HG03045 (cell line): ENCODE measurements around the gene CTRL.
"Not testable (repeated sequence)": the region's sequence is repeated elsewhere in the genome, so short reads cannot be mapped to it uniquely, and the experiment has no call there.

ENCODE experiments used
- ATAC-seq: cut with Tn5 transposase; IDR thresholded peaks from one replicate; pipeline ENCODE4 v1.9.1; 2021; ENCODE audit warnings: mild to moderate bottlenecking, moderate library complexity; ENCODE audit not compliant: unreplicated experiment

CTRL gene

DNA sequence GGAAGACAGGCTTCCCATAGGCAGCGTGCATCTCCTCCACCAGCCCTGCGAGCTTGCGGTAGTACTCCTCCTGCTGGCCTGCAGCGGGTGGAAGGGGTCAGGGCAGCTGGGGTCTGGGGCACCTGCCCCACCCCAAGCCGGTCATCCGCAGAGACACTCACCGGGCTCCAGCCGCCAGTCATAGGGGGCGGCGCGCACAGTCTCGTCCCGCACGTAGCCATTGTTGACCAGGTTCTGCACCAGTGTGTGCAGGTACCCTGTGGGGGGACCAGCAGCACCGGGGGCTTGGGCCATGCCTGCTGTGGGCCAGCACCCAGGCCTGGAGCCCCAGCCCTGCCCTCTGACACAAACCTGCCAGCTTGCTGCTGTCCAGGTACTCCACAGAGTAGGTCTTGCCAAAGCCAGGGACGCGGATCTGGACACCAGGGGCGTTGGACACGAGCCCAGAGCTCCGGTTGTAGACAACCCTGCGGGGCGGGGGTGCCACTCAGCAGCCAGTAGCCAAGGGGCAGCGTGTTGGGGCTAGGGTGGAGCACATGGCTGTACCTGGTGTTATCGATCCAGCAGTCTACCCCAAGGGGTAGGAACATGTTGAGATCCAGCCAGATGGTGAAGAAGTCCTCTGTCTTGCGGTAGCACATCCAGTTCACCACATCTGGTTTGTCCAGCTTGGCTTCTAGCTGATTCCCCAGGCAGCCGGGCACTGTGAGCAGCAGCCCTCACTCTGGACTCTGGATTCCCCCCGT lies 11.0 kb upstream of the CTRL start:
- no peak for ATAC-seq

DNA sequence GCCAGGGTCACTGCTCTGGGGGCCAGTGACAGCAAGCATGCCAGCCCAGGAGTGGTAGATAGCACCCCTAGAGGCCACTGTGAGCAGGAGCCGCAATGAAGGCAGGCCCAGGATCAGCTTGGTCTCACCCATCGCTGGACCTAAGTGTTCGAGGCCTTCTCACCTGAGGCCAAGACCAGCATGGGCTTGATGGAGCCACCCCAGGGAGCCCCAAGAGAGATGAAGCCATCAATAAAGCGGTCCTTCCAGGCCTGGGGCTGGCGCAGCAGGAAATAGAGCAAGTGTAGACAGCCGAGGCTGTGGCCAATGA lies 10.5 kb upstream of the CTRL start:
- no peak for ATAC-seq

DNA sequence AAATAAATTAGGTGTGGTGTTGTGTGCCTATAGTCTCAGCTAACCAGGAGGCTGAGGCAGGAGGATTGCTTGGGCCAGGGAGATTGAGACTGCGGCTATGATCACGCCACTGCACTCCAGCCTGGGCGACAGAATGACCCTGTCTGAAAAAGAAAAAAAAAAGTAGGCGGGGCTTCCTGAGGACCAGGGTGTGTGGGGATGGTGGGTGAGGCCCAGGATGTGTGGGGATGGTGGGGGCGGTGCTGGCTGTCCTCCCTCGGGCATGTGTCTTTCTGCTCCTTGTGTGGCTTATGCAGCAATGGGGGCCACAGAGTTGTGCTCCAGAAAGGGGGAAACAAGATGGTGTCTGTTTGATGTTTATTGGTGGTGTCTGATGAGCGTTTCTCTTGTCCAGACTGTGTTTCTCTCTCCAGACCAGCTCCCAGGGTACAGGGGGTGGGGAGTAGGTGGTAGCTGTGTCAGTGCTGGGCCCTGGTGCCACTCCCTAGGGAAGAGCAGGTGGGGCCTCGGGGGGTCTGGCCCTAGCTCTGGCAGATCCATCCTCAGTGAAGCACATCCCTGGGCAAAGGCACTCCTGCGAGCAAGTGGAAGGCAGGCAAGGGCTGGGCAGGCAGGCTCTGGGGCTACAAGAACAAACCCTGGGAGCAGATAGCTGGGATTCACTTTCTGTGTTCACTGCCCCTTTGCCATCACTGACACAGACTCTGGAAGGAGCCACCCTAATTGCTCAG lies 10.0 kb upstream of the CTRL start:
- ATAC-seq = no peak

DNA sequence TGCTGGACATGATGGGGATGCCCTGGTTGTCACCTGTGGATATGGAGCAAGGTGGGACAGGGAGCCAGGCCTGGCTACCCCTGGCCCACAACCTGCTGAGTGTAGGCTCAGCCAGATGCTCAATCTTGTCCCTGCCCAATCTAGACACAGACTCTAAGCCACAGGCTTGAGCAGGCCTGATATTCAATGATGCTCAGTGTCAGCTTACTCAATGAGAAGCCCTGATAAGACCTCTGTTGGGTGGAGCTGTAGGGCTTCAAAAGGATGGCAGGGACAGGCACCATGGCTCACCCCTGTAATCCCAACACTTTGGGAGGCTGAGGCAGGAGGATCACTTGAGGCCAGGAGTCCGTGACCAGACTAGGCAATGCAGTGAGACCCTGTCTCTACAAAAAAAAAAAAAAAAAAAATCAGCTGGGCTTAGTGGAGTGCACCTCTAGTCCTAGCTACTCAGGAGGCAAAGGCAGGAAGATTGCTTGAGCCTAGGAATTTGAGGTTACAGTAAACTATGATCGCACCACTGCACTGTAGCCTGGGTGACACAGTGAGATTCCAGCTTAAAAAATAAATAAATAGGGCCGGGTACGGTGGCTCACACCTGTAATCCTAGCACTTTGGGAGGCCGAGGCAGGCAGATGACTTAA lies 8.9 kb upstream of the CTRL start:
- ATAC-seq = no peak

DNA sequence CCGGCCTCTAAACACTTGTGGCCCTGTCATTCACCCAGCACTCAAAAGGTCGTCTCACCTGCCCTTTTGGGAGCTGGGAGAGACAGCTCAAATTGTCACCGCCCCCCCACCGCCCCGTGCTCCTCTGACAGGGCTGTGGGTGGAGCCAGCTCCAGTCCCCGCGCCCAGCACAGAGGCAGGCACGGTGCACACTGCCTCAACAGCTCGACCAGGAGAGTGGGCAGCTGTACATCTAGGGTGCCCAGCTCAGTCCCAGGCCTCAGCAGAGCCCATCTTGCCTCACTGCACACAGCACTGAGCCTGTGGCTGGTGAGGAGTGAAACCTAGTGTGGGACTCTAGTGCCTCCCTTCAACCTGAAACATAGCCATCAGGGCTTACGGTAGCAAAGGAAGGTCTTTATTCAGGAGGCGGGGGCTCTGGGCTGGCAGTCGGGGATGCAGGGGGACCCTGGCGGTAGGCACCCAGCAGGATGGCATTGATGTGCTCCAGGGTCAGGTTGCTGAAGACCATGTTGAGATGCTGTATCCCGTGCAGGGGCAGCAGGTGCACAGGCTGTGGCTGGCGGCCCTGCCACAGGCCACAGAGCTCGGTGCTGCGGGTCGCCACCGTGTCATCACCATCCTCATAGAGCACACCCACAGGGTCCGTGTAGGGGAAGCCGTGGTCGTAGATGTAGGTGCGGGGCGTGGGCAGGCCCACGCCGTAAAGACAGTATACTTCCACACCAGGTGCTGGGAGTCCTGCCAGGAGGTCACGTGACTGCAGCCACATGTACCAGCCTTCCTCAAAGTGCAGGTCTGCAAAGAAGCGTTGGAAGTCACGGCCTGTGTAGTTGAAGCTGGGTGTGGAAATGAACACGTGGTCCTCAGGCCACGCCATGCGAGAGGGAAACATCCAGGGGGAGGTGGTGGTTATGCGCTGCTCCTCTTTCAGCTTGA lies 8.1 kb upstream of the CTRL start:
- no peak for ATAC-seq

- ATAC-seq = not testable (repeated sequence)
Observed at GRCh38 chr16:67937713-67938112, 6.1 kb upstream of the CTRL start.

DNA sequence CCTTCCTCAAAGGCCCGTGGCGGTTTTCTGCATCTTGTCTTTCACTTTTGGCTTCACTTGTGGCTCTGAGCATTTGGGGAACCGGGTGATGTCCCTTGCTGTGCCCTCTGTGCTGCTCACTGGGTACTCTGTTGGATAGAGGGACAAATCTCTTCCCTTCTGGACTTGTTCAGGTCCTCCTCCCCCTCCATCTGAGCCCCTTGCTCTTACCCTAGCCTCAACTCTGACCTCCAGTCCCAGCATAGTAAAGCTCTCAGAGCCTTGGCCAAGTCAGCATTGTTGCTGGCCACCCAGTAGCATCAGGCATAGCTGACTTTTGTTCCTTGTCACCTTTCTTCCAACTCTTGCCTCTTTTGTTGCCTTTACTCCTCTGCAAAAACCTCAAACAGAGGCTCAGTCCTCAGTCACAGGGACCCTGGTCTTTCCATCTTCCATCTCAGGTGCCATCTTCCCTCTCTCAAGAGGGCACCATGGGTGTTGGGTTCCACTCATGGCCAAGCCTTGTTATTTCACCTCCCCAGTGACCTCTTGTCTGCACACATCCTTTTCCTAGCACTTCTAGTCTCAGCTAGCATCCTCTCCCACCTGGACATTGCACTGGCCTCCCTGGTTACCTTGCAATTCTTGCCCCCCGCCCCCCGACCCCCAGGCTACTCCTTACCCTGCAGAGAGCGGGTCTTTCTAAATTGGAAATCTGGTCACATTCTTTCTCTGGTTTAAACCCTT lies 5.4 kb upstream of the CTRL start:
- ATAC-seq = peak; percentile 39

DNA sequence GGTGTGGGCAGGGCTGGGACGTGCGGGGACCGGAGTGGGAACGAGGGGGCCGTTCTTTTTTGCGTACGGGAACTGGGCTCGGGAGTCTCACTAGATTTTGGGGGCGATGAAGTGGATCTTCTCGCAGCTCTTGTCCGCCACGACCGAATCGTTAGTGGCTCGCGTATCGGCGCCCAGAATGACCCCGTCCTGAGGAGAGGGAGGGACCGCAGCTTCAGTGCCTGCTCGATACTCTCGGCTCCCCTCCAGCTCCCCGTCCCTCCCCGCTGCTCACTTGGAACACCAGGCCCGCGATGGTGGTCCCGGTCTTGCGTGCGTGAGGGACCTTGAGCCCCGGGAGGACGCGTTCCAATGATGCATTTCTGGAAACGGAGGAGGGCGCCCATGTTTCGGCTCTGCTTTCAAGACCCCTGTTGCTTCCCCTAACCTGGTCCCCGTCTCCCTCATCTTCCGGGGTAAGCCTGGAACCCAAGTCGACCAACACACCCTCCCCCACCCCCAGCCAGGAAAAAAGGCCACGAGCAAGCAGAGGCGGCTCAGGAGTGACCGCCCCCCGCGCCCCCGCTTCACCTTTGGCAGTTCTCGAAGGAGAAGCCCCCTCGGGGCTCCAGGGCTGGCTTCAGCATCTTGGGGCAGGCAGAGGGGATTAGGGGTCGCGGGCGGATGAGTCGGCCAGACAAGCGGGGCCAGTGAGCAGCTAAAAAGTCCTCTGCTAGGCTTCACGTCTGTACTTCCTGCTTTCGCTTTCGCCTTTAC lies 4.6 kb upstream of the CTRL start, which contains the start of gene PSMB10:
PSMB10 (minus strand) TSS at position 727 of the 756 bp plus-strand sequence; CDS start at position 626, 101 bp downstream.
- ATAC-seq = no peak

- peak; percentile 92 for ATAC-seq
Observed at GRCh38 chr16:67935402-67936123, 3.9 kb upstream of the CTRL start.

DNA sequence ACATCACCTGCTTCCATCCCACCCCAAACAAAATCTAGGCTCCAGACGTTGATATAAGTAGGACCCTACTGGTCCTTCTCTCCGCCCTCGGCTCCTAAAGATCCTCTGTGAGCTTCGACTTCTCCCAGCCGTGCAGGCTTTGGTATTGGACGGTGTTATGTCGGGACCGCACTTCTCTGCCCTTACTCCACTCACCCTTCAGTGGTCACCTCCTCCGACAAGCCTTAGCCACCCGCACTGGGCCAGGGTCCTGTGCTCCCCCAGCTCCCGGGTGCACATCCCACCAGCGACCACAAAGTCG lies 3.4 kb upstream of the CTRL start:
- peak; percentile 8 for ATAC-seq

DNA sequence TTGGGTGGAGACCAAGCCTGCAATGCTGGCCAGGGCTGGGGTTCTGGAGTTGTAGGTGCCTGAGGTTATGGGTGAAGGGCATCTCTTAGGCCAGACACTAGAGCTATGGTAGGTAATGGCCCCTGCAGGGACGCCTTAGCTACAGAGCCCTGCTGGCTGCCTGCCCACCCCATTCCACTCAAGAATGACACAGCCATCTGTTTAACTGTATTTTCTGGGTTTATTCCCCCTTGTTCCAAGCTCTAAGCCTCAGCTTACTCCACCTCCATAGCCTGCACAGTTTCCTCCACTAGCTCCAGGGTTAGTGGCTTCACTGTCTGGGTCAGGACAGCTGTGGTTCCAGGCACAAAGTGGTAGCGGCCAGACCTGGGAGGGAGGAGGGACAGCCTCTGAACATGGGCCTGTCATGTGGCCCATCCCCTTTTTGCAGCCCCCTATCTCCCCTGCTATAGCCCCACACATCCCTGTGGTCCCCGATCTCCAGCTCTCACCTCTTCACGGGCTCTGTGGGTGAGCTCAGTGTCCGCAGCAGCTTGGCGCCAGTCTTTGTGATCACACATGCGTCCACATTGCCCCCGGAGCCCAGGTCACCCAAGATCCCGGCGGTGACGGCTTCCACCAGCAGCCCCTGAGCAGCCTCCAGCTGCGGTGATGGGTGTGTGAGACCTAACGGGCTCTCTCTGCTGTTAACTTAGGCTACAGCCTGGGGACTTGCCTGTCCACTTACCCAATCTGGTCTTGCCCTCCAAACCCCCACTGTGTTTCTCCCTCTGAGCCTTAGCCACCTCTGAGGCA lies 2.8 kb upstream of the CTRL start:
- no peak for ATAC-seq

DNA sequence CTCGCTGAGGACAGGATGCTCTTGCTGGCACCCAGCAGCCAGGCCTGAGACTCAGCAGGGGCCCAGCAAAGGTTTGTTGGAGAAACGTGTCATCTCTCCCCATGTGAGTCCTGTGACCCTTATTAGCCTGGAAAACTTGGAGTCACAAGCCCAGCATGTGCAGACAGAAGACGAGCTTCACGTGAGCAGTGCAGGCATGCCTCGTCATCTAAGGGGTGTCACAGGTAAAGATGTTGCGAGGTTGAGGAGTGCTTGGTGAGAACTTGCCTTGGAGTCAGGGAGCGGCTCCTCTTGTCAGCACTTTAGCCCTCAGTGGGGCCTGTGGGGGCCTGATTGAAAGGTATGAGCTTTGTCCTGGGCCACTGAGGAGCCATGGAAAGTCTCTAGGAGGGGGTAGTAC lies 2.1 kb upstream of the CTRL start:
- no peak for ATAC-seq

- no peak for ATAC-seq
Observed at GRCh38 chr16:67932462-67932840, 789 bp upstream of the CTRL start.

- ATAC-seq = no peak
Observed at GRCh38 chr16:67930678-67931211, 917 bp downstream of the CTRL start.

DNA sequence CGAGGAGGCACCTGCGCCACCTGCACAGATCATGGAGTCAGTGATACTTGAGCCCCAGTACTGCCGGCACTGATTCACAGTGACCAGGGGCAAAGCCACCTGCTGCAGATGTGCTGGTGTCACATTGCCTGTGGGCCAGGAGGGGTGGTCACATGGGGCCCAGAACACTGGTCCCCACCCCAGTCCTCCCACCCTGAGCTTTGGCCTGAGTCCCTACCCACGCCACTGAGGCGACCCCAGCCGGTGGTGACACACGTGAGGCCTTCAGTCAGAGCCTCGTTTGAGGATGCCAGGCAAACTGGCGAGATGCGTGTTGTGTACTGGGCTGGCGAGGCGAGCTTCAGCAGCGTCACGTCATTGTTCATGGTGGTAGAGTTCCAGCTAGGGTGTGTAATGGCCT lies 1.5 kb downstream of the CTRL start:
- ATAC-seq = no peak

- ATAC-seq = no peak
Observed at GRCh38 chr16:67928561-67929364, 2.9 kb downstream of the CTRL start.

GRCh38 chr16:67928147-67928546 lies 3.5 kb downstream of the CTRL start:
- ATAC-seq = no peak
